Pons (tissue), 1 donor: ENCODE data around the gene ASPRV1.

Source experiments
- DNase-seq: peaks from one replicate; pipeline ENCODE4 v3.0.0-alpha.2; 2016; ENCODE audit warnings: low spot score

The ASPRV1 gene

GRCh38 chr2:69939722-69940121, 21.7 kb downstream of the ASPRV1 start:
- DNase-seq: no peak

GRCh38 chr2:69937968-69938367, 23.5 kb downstream of the ASPRV1 start:
- no peak for DNase-seq

- DNase-seq: no peak
Measured at GRCh38 chr2:69936906-69937305, 24.5 kb downstream of the ASPRV1 start.

- no peak for DNase-seq
Measured at GRCh38 chr2:69935011-69935410, 26.4 kb downstream of the ASPRV1 start.

- no peak for DNase-seq
Measured at GRCh38 chr2:69934614-69934908, 26.9 kb downstream of the ASPRV1 start.

- DNase-seq: no peak
Measured at GRCh38 chr2:69933839-69934613, 27.4 kb downstream of the ASPRV1 start.

- DNase-seq: no peak
Measured at GRCh38 chr2:69933254-69933828, 28.1 kb downstream of the ASPRV1 start.

GRCh38 chr2:69932596-69932922, 28.9 kb downstream of the ASPRV1 start:
- no peak for DNase-seq

- DNase-seq: no peak
Measured at GRCh38 chr2:69931832-69932595, 29.4 kb downstream of the ASPRV1 start.

GRCh38 chr2:69926849-69927515, 34.4 kb downstream of the ASPRV1 start:
- no peak for DNase-seq

GRCh38 chr2:69923116-69923515, 38.3 kb downstream of the ASPRV1 start:
- no peak for DNase-seq

GRCh38 chr2:69918401-69918800, 43.0 kb downstream of the ASPRV1 start:
- DNase-seq: no peak

GRCh38 chr2:69917852-69918251, 43.6 kb downstream of the ASPRV1 start:
- no peak for DNase-seq

- no peak for DNase-seq
Measured at GRCh38 chr2:69916106-69916505, 45.3 kb downstream of the ASPRV1 start.

- no peak for DNase-seq
Measured at GRCh38 chr2:69914950-69915945, 46.2 kb downstream of the ASPRV1 start, which contains the start of gene MXD1. MXD1 (plus strand) TSS chr2:69915109; CDS start chr2:69915331, 222 bp downstream.

- peak; percentile 100 for DNase-seq
Measured at GRCh38 chr2:69914164-69914949, 47.1 kb downstream of the ASPRV1 start.

GRCh38 chr2:69911985-69912563, 49.4 kb downstream of the ASPRV1 start:
- peak; percentile 92 for DNase-seq
